HG02981 (cell line): ENCODE results near the gene LIN7C.

Source experiments
- ATAC-seq: cut with Tn5 transposase; IDR thresholded peaks from one replicate; pipeline ENCODE4 v1.9.1; 2021; ENCODE audit warnings: mild to moderate bottlenecking, moderate library complexity; ENCODE audit not compliant: unreplicated experiment

The LIN7C gene

GRCh38 chr11:27512238-27512637 is 5.7 kb upstream of the LIN7C start:
- ATAC-seq: no peak

- no peak for ATAC-seq
Observed at GRCh38 chr11:27509908-27510307, 3.3 kb upstream of the LIN7C start.

- ATAC-seq: no peak
Observed at GRCh38 chr11:27507557-27508322, 1.2 kb upstream of the LIN7C start.

GRCh38 chr11:27505781-27506180 is 788 bp downstream of the LIN7C start:
- peak; percentile 2 for ATAC-seq

GRCh38 chr11:27504205-27504604 is 2.4 kb downstream of the LIN7C start:
- ATAC-seq: no peak

- ATAC-seq: no peak
Observed at GRCh38 chr11:27501100-27501499, 5.5 kb downstream of the LIN7C start.

GRCh38 chr11:27497911-27498310 is 8.7 kb downstream of the LIN7C start:
- ATAC-seq: no peak

GRCh38 chr11:27497284-27497866 is 9.2 kb downstream of the LIN7C start:
- peak; percentile 67 for ATAC-seq

- ATAC-seq: no peak
Observed at GRCh38 chr11:27496461-27496860, 10.1 kb downstream of the LIN7C start.

- ATAC-seq: no peak
Observed at GRCh38 chr11:27495710-27496300, 10.8 kb downstream of the LIN7C start.

- no peak for ATAC-seq
Observed at GRCh38 chr11:27489092-27489491, 17.5 kb downstream of the LIN7C start.

GRCh38 chr11:27487706-27488105 is 18.9 kb downstream of the LIN7C start:
- ATAC-seq: no peak

GRCh38 chr11:27485930-27486773 is 20.4 kb downstream of the LIN7C start:
- no peak for ATAC-seq

- no peak for ATAC-seq
Observed at GRCh38 chr11:27482793-27483192, 23.8 kb downstream of the LIN7C start.

GRCh38 chr11:27481992-27482391 is 24.6 kb downstream of the LIN7C start:
- no peak for ATAC-seq

- no peak for ATAC-seq
Observed at GRCh38 chr11:27477831-27478230, 28.7 kb downstream of the LIN7C start.

GRCh38 chr11:27477243-27477642 is 29.3 kb downstream of the LIN7C start:
- no peak for ATAC-seq

- no peak for ATAC-seq
Observed at GRCh38 chr11:27475622-27476021, 30.9 kb downstream of the LIN7C start.

GRCh38 chr11:27473017-27473406 is 33.6 kb downstream of the LIN7C start:
- ATAC-seq: no peak

GRCh38 chr11:27472398-27473016 is 34.1 kb downstream of the LIN7C start, which contains the start of gene LGR4:
TSS of gene LGR4 (minus strand) at chr11:27472790. CDS start at chr11:27472302, 488 bp downstream.
- peak; percentile 84 for ATAC-seq
